Measurements from ENCODE around the gene RNPS1.
"Not testable (repeated sequence)": the region's sequence is repeated elsewhere in the genome, so short reads cannot be mapped to it uniquely, and the experiment has no call there.

The RNPS1 gene

GRCh38 chr16:2250652-2251295 is 17.2 kb downstream of the RNPS1 start:
- DNase-seq (ENCODE audit: insufficient read length), result no peak
- no peak for FAIRE-seq
- no peak for TF ChIP-seq POLR2AphosphoS5 (IDR thresholded peaks at IDR 0.05; ENCODE audit: low read depth, low read length)
- TF ChIP-seq TAF1 (IDR thresholded peaks at IDR 0.05; ENCODE audit: borderline replicate concordance, low read depth, low read length), result no peak
- TF ChIP-seq POLR2A (IDR thresholded peaks at IDR 0.05; ENCODE audit: low read depth, low read length), result no peak

- FAIRE-seq, result no peak
- DNase-seq (ENCODE audit: insufficient read length), result no peak
Measured at GRCh38 chr16:2246301-2246885, 21.5 kb downstream of the RNPS1 start.

GRCh38 chr16:2244926-2245795 is 22.8 kb downstream of the RNPS1 start:
- DNase-seq (ENCODE audit: insufficient read length) (no peak), FAIRE-seq (no peak)
- TF ChIP-seq TAF1 (IDR thresholded peaks at IDR 0.05; ENCODE audit: borderline replicate concordance, low read depth, low read length) (no peak), POLR2A (IDR thresholded peaks at IDR 0.05; ENCODE audit: low read depth, low read length) (no peak), POLR2AphosphoS5 (IDR thresholded peaks at IDR 0.05; ENCODE audit: low read depth, low read length) (no peak)

More at GRCh38 chr16:2246301-2246885, 21.5 kb downstream of the RNPS1 start:
- TF ChIP-seq POLR2AphosphoS5 (IDR thresholded peaks at IDR 0.05; ENCODE audit: low read depth, low read length) (no peak), TAF1 (IDR thresholded peaks at IDR 0.05; ENCODE audit: borderline replicate concordance, low read depth, low read length) (no peak), POLR2A (IDR thresholded peaks at IDR 0.05; ENCODE audit: low read depth, low read length) (no peak)

GRCh38 chr16:2244301-2244700 is 23.6 kb downstream of the RNPS1 start:
- DNase-seq (ENCODE audit: insufficient read length) (no peak), FAIRE-seq (no peak)
- TF ChIP-seq POLR2AphosphoS5 (IDR thresholded peaks at IDR 0.05; ENCODE audit: low read depth, low read length) (no peak), TAF1 (IDR thresholded peaks at IDR 0.05; ENCODE audit: borderline replicate concordance, low read depth, low read length) (no peak), POLR2A (IDR thresholded peaks at IDR 0.05; ENCODE audit: low read depth, low read length) (no peak)

GRCh38 chr16:2243781-2244180 is 24.1 kb downstream of the RNPS1 start:
- no peak for FAIRE-seq
- no peak for DNase-seq (ENCODE audit: insufficient read length)
- TF ChIP-seq TAF1 (IDR thresholded peaks at IDR 0.05; ENCODE audit: borderline replicate concordance, low read depth, low read length) (no peak), POLR2A (IDR thresholded peaks at IDR 0.05; ENCODE audit: low read depth, low read length) (no peak), POLR2AphosphoS5 (IDR thresholded peaks at IDR 0.05; ENCODE audit: low read depth, low read length) (no peak)

- no peak for FAIRE-seq
- no peak for DNase-seq (ENCODE audit: insufficient read length)
- TF ChIP-seq TAF1 (IDR thresholded peaks at IDR 0.05; ENCODE audit: borderline replicate concordance, low read depth, low read length), result no peak
- TF ChIP-seq POLR2A (IDR thresholded peaks at IDR 0.05; ENCODE audit: low read depth, low read length), result no peak
- TF ChIP-seq POLR2AphosphoS5 (IDR thresholded peaks at IDR 0.05; ENCODE audit: low read depth, low read length), result no peak
Measured at GRCh38 chr16:2243031-2243528, 24.8 kb downstream of the RNPS1 start.

- TF ChIP-seq TAF1 (IDR thresholded peaks at IDR 0.05; ENCODE audit: borderline replicate concordance, low read depth, low read length), result no peak
- TF ChIP-seq POLR2A (IDR thresholded peaks at IDR 0.05; ENCODE audit: low read depth, low read length), result no peak
- TF ChIP-seq POLR2AphosphoS5 (IDR thresholded peaks at IDR 0.05; ENCODE audit: low read depth, low read length), result no peak
- no peak for FAIRE-seq
- DNase-seq (ENCODE audit: insufficient read length), result no peak
Measured at GRCh38 chr16:2242598-2242997, 25.3 kb downstream of the RNPS1 start.

- not testable (repeated sequence) for FAIRE-seq; DNase-seq (ENCODE audit: insufficient read length)
Measured at GRCh38 chr16:2240331-2240730, 27.6 kb downstream of the RNPS1 start.

GRCh38 chr16:2238838-2239675 is 28.9 kb downstream of the RNPS1 start:
- no peak for DNase-seq (ENCODE audit: insufficient read length)
- TF ChIP-seq TAF1 (IDR thresholded peaks at IDR 0.05; ENCODE audit: borderline replicate concordance, low read depth, low read length), result no peak
- no peak for TF ChIP-seq POLR2A (IDR thresholded peaks at IDR 0.05; ENCODE audit: low read depth, low read length)
- TF ChIP-seq POLR2AphosphoS5 (IDR thresholded peaks at IDR 0.05; ENCODE audit: low read depth, low read length), result no peak
- FAIRE-seq, result no peak

GRCh38 chr16:2238150-2238837 is 29.6 kb downstream of the RNPS1 start:
- no peak for DNase-seq (ENCODE audit: insufficient read length)
- no peak for FAIRE-seq
- TF ChIP-seq POLR2A (IDR thresholded peaks at IDR 0.05; ENCODE audit: low read depth, low read length) (no peak; the same call in 1 of the 2 replicates), TAF1 (IDR thresholded peaks at IDR 0.05; ENCODE audit: borderline replicate concordance, low read depth, low read length) (no peak), POLR2AphosphoS5 (IDR thresholded peaks at IDR 0.05; ENCODE audit: low read depth, low read length) (no peak)

Measured in GM12892 (cell line).